ENCODE data around the gene CSF3. TPM values are rescaled to one million over a fixed set of nuclear protein-coding genes. Genes with fewer than 3 reads are reported as not detected.
A peak's percentile ranks its signal among the peaks of the same experiment; 100 is the strongest.

The CSF3 gene
- total RNA-seq, 3 donors from 2014 or later = not detected

DNA sequence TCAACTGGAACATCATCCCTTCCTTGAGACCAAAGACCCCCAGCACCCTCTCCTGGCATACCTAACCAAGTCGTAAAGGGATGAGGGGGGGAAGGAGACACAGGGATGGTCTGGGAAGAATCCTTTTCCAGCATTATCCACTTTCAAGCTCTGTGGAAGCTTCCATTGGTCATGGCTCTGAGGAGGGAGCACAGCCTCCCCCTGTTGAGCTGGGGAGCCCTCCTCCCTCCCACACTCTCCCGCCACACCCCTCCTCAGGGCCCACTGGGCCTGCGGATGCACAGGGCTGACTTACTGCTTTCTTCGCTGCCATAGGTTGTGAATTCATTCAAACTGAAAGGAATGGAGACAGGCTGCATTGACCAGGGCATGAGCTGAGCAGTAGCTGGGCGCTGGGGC is 12.4 kb downstream of the CSF3 start:
- TF ChIP-seq, protein P1, sequence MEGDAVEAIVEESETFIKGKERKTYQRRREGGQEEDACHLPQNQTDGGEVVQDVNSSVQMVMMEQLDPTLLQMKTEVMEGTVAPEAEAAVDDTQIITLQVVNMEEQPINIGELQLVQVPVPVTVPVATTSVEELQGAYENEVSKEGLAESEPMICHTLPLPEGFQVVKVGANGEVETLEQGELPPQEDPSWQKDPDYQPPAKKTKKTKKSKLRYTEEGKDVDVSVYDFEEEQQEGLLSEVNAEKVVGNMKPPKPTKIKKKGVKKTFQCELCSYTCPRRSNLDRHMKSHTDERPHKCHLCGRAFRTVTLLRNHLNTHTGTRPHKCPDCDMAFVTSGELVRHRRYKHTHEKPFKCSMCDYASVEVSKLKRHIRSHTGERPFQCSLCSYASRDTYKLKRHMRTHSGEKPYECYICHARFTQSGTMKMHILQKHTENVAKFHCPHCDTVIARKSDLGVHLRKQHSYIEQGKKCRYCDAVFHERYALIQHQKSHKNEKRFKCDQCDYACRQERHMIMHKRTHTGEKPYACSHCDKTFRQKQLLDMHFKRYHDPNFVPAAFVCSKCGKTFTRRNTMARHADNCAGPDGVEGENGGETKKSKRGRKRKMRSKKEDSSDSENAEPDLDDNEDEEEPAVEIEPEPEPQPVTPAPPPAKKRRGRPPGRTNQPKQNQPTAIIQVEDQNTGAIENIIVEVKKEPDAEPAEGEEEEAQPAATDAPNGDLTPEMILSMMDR (IDR thresholded peaks at IDR 0.05) = no peak
- Histone ChIP-seq H3K4me1 (ENCODE audit: low read depth) (peaks cover 50% of the 10 kb centered on the region), H3K4me3 (no peak overlapping the region), H3K9me3 (no peaks in the 10 kb centered on the region), H3K36me3 (ENCODE audit: low read depth) (peaks cover 3% of the 10 kb centered on the region)
- intact Hi-C loops (cut with DNase I, micrococcal nuclease) = no loop called here
- ATAC-seq (no peak), DNase-seq (peak in 2 of 3 donors; percentile 25 to 27)

DNA sequence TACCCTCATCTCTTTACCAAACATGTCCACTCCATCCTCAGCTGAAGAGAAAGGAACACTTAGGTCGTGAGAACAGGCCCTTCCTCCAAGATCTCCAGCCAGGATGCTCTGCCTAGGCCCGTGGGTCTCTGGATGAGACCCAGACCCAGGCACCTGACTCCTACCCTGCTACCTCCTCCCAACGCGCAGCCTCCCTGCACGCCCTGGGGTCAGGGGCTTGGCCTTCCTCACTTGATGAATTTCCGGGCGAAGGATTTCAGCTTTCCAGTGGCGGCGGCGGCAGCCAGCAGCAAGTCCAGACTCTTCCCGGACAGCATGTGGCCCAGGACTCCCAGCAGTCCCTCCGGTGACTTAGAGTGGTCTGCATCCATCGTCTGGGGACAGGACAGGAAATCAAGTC is 13.4 kb downstream of the CSF3 start:
- Histone ChIP-seq H3K36me3 (ENCODE audit: low read depth) (peaks cover 3% of the 10 kb centered on the region), H3K9me3 (no peaks in the 10 kb centered on the region), H3K4me3 (no peak overlapping the region), H3K4me1 (ENCODE audit: low read depth) (peaks cover 40% of the 10 kb centered on the region)
- DNase-seq (peak in 1 of 3 donors; percentile 13), ATAC-seq (no peak)
- TF ChIP-seq, protein P1 (IDR thresholded peaks at IDR 0.05) = no peak
- intact Hi-C loops (cut with DNase I, micrococcal nuclease) = no loop called here

DNA sequence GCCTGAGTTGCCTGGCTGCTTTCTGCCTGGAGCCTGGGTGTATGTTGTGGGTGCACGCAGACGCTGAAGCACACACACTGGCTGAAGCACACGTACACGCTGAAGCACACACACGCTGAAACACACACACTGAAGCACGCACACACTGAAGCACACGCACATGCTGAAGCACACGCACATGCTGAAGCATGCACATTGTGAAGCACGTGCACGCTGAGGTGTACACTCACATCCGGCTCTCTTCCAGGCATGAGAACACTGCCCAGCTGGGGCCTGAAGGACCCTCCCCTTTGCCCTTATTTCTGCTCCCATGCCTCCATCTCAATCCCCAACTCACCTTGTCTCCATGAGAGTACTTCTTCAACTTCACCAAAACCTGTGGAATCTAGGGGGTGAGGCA is 16.5 kb downstream of the CSF3 start:
- peaks cover 3% of the 10 kb centered on the region for H3K36me3 ChIP-seq (ENCODE audit: low read depth)
- no peak for ATAC-seq
- intact Hi-C loops (cut with DNase I, micrococcal nuclease) = loop anchor here in 1 of 2 donors (10.0 kb wide), 1 partner anchor 143 kb away; the partner anchor contains the start of gene RAPGEFL1

DNA sequence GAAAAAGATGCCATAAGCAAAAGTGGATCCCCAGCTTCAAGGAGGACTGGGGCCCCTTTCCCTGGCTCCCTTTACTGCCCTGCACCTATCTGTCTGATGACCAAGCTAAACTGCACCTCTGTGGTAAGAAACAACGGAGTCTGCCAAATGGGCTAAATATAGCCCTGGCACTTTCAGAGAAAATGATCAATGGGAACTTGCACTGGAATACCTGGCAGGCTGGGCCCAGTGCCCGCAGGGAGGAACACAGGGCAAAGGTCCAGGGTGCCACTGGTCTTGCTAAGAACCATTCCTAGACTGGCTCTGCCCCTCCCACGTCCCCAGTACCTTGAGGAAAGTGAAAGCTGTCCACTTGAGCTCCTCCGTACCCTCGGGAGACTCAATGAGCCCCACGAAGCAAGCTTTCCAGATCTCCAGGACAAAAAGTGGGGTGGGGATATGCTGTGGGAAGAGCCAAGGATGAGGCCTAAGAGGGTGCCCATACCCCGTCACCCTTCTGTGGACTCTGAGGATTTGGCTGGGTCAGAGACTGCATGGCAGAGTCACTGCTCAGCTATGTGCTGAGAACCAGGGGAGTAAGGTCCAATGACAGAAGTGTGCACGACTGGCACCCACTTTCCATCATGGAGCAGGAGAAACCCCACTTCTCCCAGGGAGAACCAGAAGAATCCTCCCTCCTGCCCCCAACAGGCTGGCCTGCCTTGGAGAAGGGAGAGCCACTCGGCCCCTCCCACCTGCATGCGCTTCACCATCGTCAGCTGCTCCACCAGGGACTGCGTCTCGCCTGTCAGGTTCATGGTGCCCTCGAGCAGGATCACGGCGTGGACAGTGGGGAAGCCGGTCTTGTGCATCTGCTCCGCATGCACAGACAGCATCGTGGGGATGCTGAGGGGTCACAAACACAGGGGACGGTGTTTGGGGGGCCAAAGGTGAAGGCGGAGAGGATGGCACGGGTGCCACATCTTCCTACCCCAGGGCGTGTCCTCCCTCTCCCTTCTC is 17.4 kb downstream of the CSF3 start:
- peak; percentile 88 to 93 (median 90) for DNase-seq
- Histone ChIP-seq H3K4me3 (no peak overlapping the region), H3K9me3 (no peaks in the 10 kb centered on the region), H3K4me1 (ENCODE audit: low read depth) (peaks cover 18% of the 10 kb centered on the region), H3K36me3 (ENCODE audit: low read depth) (peaks cover 3% of the 10 kb centered on the region)
- intact Hi-C loops (cut with DNase I, micrococcal nuclease) = loop anchor here in 1 of 2 donors (10.0 kb wide), 1 partner anchor 142 kb away; the partner anchor contains the start of gene RAPGEFL1
- TF ChIP-seq, protein P1 (IDR thresholded peaks at IDR 0.05) = no peak
- ATAC-seq = peak; percentile 91

More for the DNA sequence above, 16.5 kb downstream of the CSF3 start:
- Histone ChIP-seq H3K4me1 (ENCODE audit: low read depth) (peaks cover 20% of the 10 kb centered on the region), H3K9me3 (no peaks in the 10 kb centered on the region), H3K4me3 (no peak overlapping the region)
- TF ChIP-seq, protein P1 (IDR thresholded peaks at IDR 0.05) = no peak
- peak in 1 of 3 donors; percentile 15 for DNase-seq

DNA sequence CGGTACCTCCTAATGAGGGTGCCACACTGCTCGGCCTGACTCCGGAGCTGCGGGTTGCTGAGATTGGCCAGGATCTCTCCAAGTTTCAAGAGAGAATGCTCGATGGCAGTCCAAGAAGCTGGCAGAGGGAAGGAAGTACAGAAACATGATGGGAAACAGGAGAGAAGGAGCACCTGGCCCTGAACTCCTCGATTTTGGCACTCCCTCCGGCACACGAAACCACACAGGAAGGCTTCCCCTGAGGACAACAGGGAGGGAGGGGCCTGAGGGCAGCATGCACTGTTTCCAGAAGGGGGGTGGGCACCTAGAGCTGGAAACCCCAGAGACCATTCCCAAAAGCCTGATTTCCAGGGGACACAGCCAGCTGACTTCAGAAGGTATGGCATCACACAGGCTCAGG is 18.1 kb downstream of the CSF3 start:
- no peak for ATAC-seq
- intact Hi-C loops (cut with DNase I, micrococcal nuclease) = loop anchor here in 1 of 2 donors (10.0 kb wide), 1 partner anchor 141 kb away; the partner anchor contains the start of gene RAPGEFL1

More for the DNA sequence above, 18.1 kb downstream of the CSF3 start:
- Histone ChIP-seq H3K36me3 (ENCODE audit: low read depth) (peaks cover 3% of the 10 kb centered on the region), H3K4me1 (ENCODE audit: low read depth) (peaks cover 18% of the 10 kb centered on the region), H3K4me3 (no peak overlapping the region), H3K9me3 (no peaks in the 10 kb centered on the region)
- DNase-seq = no peak
- TF ChIP-seq, protein P1 (IDR thresholded peaks at IDR 0.05) = no peak
